Measurements from ENCODE around the gene GRIN2C. TPM values are rescaled to one million over a fixed set of nuclear protein-coding genes. Genes with fewer than 3 reads are reported as not detected.

Gene GRIN2C
- total and polyA plus RNA-seq, 2 donors from 2014 or later = 0.15 to 0.31 TPM

DNA sequence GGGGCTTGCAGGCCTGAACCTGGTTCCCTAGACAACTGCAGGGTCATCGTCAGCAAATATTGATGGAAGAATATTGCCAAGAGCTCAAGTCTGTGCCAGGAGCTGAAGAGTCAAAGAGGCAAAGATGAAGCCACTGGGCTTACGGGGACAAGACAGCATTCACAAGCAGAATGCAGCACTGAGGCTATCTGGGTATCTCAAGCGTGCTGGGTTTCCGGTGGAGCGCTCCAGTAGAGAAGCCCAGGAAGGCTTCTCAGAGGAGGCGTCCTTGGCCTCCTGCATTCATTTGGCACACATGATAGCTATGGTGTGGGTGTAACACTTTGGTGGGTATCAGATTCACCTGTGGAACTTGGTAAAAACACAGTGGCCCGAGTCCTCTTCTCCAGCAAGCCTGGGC, 30.9 kb upstream of the GRIN2C start:
- FAIRE-seq (no peak), DNase-seq (no peak)
- Histone ChIP-seq H3K27ac (ENCODE audit: low read depth in 2 of 2, low read length in 2 of 2) (no peak overlapping the region), H3K27me3 (ENCODE audit: control insufficient read depth, insufficient read depth, low read length) (peaks cover 7% of the 10 kb centered on the region), H3K9ac (ENCODE audit: low read length in 3 of 3) (no peak overlapping the region), H3K4me3 (ENCODE audit: low read length in 3 of 3) (no peak overlapping the region), H3K36me3 (ENCODE audit: control insufficient read depth in 2 of 3, insufficient read depth in 3 of 3, low read length in 3 of 3) (no peaks in the 10 kb centered on the region), H3K4me1 (ENCODE audit: control insufficient read depth in 2 of 3, insufficient read depth in 2 of 3, low read depth in 1 of 3, low read length in 3 of 3) (no peaks in the 10 kb centered on the region), H3K9me3 (ENCODE audit: control insufficient read depth in 2 of 3, insufficient read depth in 1 of 3, low read length in 3 of 3) (no peaks in the 10 kb centered on the region)
- TF ChIP-seq, protein P1, sequence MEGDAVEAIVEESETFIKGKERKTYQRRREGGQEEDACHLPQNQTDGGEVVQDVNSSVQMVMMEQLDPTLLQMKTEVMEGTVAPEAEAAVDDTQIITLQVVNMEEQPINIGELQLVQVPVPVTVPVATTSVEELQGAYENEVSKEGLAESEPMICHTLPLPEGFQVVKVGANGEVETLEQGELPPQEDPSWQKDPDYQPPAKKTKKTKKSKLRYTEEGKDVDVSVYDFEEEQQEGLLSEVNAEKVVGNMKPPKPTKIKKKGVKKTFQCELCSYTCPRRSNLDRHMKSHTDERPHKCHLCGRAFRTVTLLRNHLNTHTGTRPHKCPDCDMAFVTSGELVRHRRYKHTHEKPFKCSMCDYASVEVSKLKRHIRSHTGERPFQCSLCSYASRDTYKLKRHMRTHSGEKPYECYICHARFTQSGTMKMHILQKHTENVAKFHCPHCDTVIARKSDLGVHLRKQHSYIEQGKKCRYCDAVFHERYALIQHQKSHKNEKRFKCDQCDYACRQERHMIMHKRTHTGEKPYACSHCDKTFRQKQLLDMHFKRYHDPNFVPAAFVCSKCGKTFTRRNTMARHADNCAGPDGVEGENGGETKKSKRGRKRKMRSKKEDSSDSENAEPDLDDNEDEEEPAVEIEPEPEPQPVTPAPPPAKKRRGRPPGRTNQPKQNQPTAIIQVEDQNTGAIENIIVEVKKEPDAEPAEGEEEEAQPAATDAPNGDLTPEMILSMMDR (IDR thresholded peaks at IDR 0.05; ENCODE audit: borderline replicate concordance, extremely low read depth, insufficient read depth) = no peak
- intact Hi-C loops (cut with DNase I) = no loop called here

DNA sequence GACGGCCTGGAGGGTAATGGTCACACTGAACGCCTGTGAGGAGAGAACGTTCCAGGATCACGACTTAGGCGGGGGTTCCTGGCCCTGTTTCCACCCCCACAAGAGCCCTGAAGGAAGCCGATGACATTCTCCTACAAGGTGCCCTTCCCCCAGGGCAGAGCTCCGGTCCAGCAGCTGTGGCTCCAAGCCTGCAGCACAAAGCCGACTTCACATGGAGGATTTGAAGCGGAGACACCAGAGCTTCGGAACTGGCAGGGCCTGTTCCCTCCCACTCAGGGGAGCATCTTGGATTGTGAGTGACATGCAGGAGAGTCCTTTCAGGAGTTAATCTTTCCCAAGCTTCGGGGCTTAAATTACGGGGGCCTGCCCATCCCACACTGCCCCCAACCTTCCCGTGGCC, 28.8 kb upstream of the GRIN2C start:
- Histone ChIP-seq H3K4me1 (ENCODE audit: control insufficient read depth in 2 of 3, insufficient read depth in 2 of 3, low read depth in 1 of 3, low read length in 3 of 3) (no peaks in the 10 kb centered on the region), H3K27ac (ENCODE audit: low read depth in 2 of 2, low read length in 2 of 2) (no peak overlapping the region), H3K9ac (ENCODE audit: low read length in 3 of 3) (no peak overlapping the region), H3K9me3 (ENCODE audit: control insufficient read depth in 2 of 3, insufficient read depth in 1 of 3, low read length in 3 of 3) (no peaks in the 10 kb centered on the region), H3K4me3 (ENCODE audit: low read length in 3 of 3) (no peak overlapping the region), H3K36me3 (ENCODE audit: control insufficient read depth in 2 of 3, insufficient read depth in 3 of 3, low read length in 3 of 3) (no peaks in the 10 kb centered on the region), H3K27me3 (ENCODE audit: control insufficient read depth, insufficient read depth, low read length) (no peaks in the 10 kb centered on the region)
- DNase-seq (peak in 4 of 5 donors; percentile 29 to 75 (median 57)), FAIRE-seq (no peak)
- intact Hi-C loops (cut with DNase I) = no loop called here
- TF ChIP-seq, protein P1 (IDR thresholded peaks at IDR 0.05; ENCODE audit: borderline replicate concordance, extremely low read depth, insufficient read depth) = no peak

DNA sequence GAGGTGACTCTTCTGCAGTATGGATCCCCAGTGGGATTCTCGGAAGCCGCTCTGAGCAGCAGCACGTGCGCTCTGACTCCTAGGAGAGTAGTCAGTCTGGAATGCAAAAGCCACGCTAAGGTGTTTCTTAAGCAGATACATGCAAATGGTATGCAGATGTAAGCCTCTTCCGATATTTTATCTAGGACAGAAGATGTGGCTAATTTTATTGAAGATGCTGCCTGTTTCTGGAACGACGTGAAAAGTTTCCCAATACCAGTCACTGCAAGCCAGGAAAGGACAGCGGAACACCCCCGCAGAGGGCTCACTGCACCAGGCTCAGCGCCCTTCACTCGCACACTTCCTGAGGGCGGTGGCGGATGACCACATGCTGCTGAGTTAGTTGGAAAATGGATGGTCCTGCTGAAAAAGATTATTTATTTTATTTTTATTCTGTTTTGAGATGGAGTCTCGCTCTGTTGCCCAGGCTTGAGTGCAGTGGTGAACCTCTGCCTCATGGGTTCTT, 23.6 kb upstream of the GRIN2C start:
- Histone ChIP-seq H3K4me3 (ENCODE audit: low read length in 3 of 3) (no peak overlapping the region), H3K9me3 (ENCODE audit: control insufficient read depth in 2 of 3, insufficient read depth in 1 of 3, low read length in 3 of 3) (no peaks in the 10 kb centered on the region), H3K27ac (ENCODE audit: low read depth in 2 of 2, low read length in 2 of 2) (no peak overlapping the region), H3K9ac (ENCODE audit: low read length in 3 of 3) (no peak overlapping the region), H3K4me1 (ENCODE audit: control insufficient read depth in 2 of 3, insufficient read depth in 2 of 3, low read depth in 1 of 3, low read length in 3 of 3) (no peaks in the 10 kb centered on the region), H3K36me3 (ENCODE audit: control insufficient read depth in 2 of 3, insufficient read depth in 3 of 3, low read length in 3 of 3) (no peaks in the 10 kb centered on the region), H3K27me3 (ENCODE audit: control insufficient read depth, insufficient read depth, low read length) (no peaks in the 10 kb centered on the region)
- intact Hi-C loops (cut with DNase I) = no loop called here
- TF ChIP-seq, protein P1 (IDR thresholded peaks at IDR 0.05; ENCODE audit: borderline replicate concordance, extremely low read depth, insufficient read depth) = no peak
- FAIRE-seq = no peak
- DNase-seq = no peak
